ENCODE results near the gene SH3TC1.

SH3TC1 gene

GRCh38 chr4:8163436-8164193, 35.5 kb upstream of the SH3TC1 start:
- Histone ChIP-seq H3K9ac (ENCODE audit: low read length in 5 of 5) (no peak overlapping the region), H3K9me3 (ENCODE audit: control insufficient read depth in 5 of 5, low read length in 5 of 5) (peaks cover 0 to 8% (median 4%) of the 10 kb centered on the region in 5 donors), H3K4me3 (ENCODE audit: low read depth in 1 of 5, low read length in 5 of 5) (no peak overlapping the region), H3K27ac (ENCODE audit: low read depth, low read length) (no peak overlapping the region), H3K27me3 (ENCODE audit: control insufficient read depth in 5 of 5, insufficient read depth in 4 of 5, low read length in 5 of 5) (peaks cover 0 to 3% (median 2%) of the 10 kb centered on the region in 5 donors), H3K36me3 (ENCODE audit: control insufficient read depth in 5 of 5, insufficient read depth in 5 of 5, low read length in 5 of 5) (no peaks in the 10 kb centered on the region), H3K4me1 (ENCODE audit: control insufficient read depth in 5 of 5, insufficient read depth in 5 of 5, low read length in 5 of 5) (peaks cover 0 to 21% (median 14%) of the 10 kb centered on the region in 5 donors)

- Histone ChIP-seq H3K36me3 (ENCODE audit: control insufficient read depth in 5 of 5, insufficient read depth in 5 of 5, low read length in 5 of 5) (no peaks in the 10 kb centered on the region), H3K9me3 (ENCODE audit: control insufficient read depth in 5 of 5, low read length in 5 of 5) (peaks cover 0 to 12% (median 7%) of the 10 kb centered on the region in 5 donors), H3K27me3 (ENCODE audit: control insufficient read depth in 5 of 5, insufficient read depth in 4 of 5, low read length in 5 of 5) (peaks cover 0 to 3% (median 2%) of the 10 kb centered on the region in 5 donors), H3K4me1 (ENCODE audit: control insufficient read depth in 5 of 5, insufficient read depth in 5 of 5, low read length in 5 of 5) (peaks cover 0 to 18% (median 11%) of the 10 kb centered on the region in 5 donors), H3K9ac (ENCODE audit: low read length in 5 of 5) (no peak overlapping the region), H3K4me3 (ENCODE audit: low read depth in 1 of 5, low read length in 5 of 5) (no peak overlapping the region), H3K27ac (ENCODE audit: low read depth, low read length) (no peak overlapping the region)
Observed at GRCh38 chr4:8164194-8164565, 34.9 kb upstream of the SH3TC1 start.

GRCh38 chr4:8164687-8165086, 34.4 kb upstream of the SH3TC1 start:
- no peaks in the 10 kb centered on the region for H3K36me3 ChIP-seq (ENCODE audit: control insufficient read depth in 5 of 5, insufficient read depth in 5 of 5, low read length in 5 of 5)
- H3K9ac ChIP-seq (ENCODE audit: low read length in 5 of 5), result no peak overlapping the region
- H3K27me3 ChIP-seq (ENCODE audit: control insufficient read depth in 5 of 5, insufficient read depth in 4 of 5, low read length in 5 of 5), result peaks cover 0 to 3% (median 2%) of the 10 kb centered on the region in 5 donors
- peaks cover 0 to 13% (median 5%) of the 10 kb centered on the region in 5 donors for H3K4me1 ChIP-seq (ENCODE audit: control insufficient read depth in 5 of 5, insufficient read depth in 5 of 5, low read length in 5 of 5)
- peaks cover 0 to 12% (median 7%) of the 10 kb centered on the region in 5 donors for H3K9me3 ChIP-seq (ENCODE audit: control insufficient read depth in 5 of 5, low read length in 5 of 5)
- H3K27ac ChIP-seq (ENCODE audit: low read depth, low read length), result no peak overlapping the region
- H3K4me3 ChIP-seq (ENCODE audit: low read depth in 1 of 5, low read length in 5 of 5), result no peak overlapping the region

- no peak overlapping the region for H3K4me3 ChIP-seq (ENCODE audit: low read depth in 1 of 5, low read length in 5 of 5)
- no peak overlapping the region for H3K9ac ChIP-seq (ENCODE audit: low read length in 5 of 5)
- H3K27me3 ChIP-seq (ENCODE audit: control insufficient read depth in 5 of 5, insufficient read depth in 4 of 5, low read length in 5 of 5), result peaks cover 0 to 3% (median 2%) of the 10 kb centered on the region in 5 donors
- no peaks in the 10 kb centered on the region for H3K36me3 ChIP-seq (ENCODE audit: control insufficient read depth in 5 of 5, insufficient read depth in 5 of 5, low read length in 5 of 5)
- H3K4me1 ChIP-seq (ENCODE audit: control insufficient read depth in 5 of 5, insufficient read depth in 5 of 5, low read length in 5 of 5), result peaks cover 0 to 6% (median 0%) of the 10 kb centered on the region in 5 donors
- peaks cover 0 to 12% (median 7%) of the 10 kb centered on the region in 5 donors for H3K9me3 ChIP-seq (ENCODE audit: control insufficient read depth in 5 of 5, low read length in 5 of 5)
- no peak overlapping the region for H3K27ac ChIP-seq (ENCODE audit: low read depth, low read length)
Observed at GRCh38 chr4:8165374-8165896, 33.7 kb upstream of the SH3TC1 start.

GRCh38 chr4:8167291-8167690, 31.8 kb upstream of the SH3TC1 start:
- peak overlapping the region; percentile 27 for H3K27ac ChIP-seq (ENCODE audit: low read depth, low read length)
- H3K4me1 ChIP-seq (ENCODE audit: control insufficient read depth in 5 of 5, insufficient read depth in 5 of 5, low read length in 5 of 5), result peaks cover 0 to 15% (median 0%) of the 10 kb centered on the region in 5 donors
- no peak overlapping the region for H3K4me3 ChIP-seq (ENCODE audit: low read depth in 1 of 5, low read length in 5 of 5)
- no peak overlapping the region for H3K9ac ChIP-seq (ENCODE audit: low read length in 5 of 5)
- peaks cover 0 to 11% (median 6%) of the 10 kb centered on the region in 5 donors for H3K27me3 ChIP-seq (ENCODE audit: control insufficient read depth in 5 of 5, insufficient read depth in 4 of 5, low read length in 5 of 5)
- H3K36me3 ChIP-seq (ENCODE audit: control insufficient read depth in 5 of 5, insufficient read depth in 5 of 5, low read length in 5 of 5), result no peaks in the 10 kb centered on the region
- H3K9me3 ChIP-seq (ENCODE audit: control insufficient read depth in 5 of 5, low read length in 5 of 5), result peaks cover 0 to 12% (median 7%) of the 10 kb centered on the region in 5 donors

GRCh38 chr4:8167815-8168214, 31.3 kb upstream of the SH3TC1 start:
- H3K9me3 ChIP-seq (ENCODE audit: control insufficient read depth in 5 of 5, low read length in 5 of 5), result peaks cover 0 to 12% (median 7%) of the 10 kb centered on the region in 5 donors
- H3K27ac ChIP-seq (ENCODE audit: low read depth, low read length), result peak overlapping the region; percentile 27
- peaks cover 0 to 11% (median 6%) of the 10 kb centered on the region in 5 donors for H3K27me3 ChIP-seq (ENCODE audit: control insufficient read depth in 5 of 5, insufficient read depth in 4 of 5, low read length in 5 of 5)
- no peaks in the 10 kb centered on the region for H3K36me3 ChIP-seq (ENCODE audit: control insufficient read depth in 5 of 5, insufficient read depth in 5 of 5, low read length in 5 of 5)
- peaks cover 0 to 15% (median 0%) of the 10 kb centered on the region in 5 donors for H3K4me1 ChIP-seq (ENCODE audit: control insufficient read depth in 5 of 5, insufficient read depth in 5 of 5, low read length in 5 of 5)
- peak overlapping the region in 1 of 5 donors; percentile 22 for H3K9ac ChIP-seq (ENCODE audit: low read length in 5 of 5)
- H3K4me3 ChIP-seq (ENCODE audit: low read depth in 1 of 5, low read length in 5 of 5), result no peak overlapping the region

GRCh38 chr4:8168232-8168631, 30.9 kb upstream of the SH3TC1 start:
- no peak overlapping the region for H3K4me3 ChIP-seq (ENCODE audit: low read depth in 1 of 5, low read length in 5 of 5)
- no peak overlapping the region for H3K9ac ChIP-seq (ENCODE audit: low read length in 5 of 5)
- H3K4me1 ChIP-seq (ENCODE audit: control insufficient read depth in 5 of 5, insufficient read depth in 5 of 5, low read length in 5 of 5), result peaks cover 0 to 15% (median 0%) of the 10 kb centered on the region in 5 donors
- peaks cover 0 to 12% (median 7%) of the 10 kb centered on the region in 5 donors for H3K9me3 ChIP-seq (ENCODE audit: control insufficient read depth in 5 of 5, low read length in 5 of 5)
- no peak overlapping the region for H3K27ac ChIP-seq (ENCODE audit: low read depth, low read length)
- H3K36me3 ChIP-seq (ENCODE audit: control insufficient read depth in 5 of 5, insufficient read depth in 5 of 5, low read length in 5 of 5), result no peaks in the 10 kb centered on the region
- H3K27me3 ChIP-seq (ENCODE audit: control insufficient read depth in 5 of 5, insufficient read depth in 4 of 5, low read length in 5 of 5), result peaks cover 0 to 8% (median 5%) of the 10 kb centered on the region in 5 donors

- Histone ChIP-seq H3K9ac (ENCODE audit: low read length in 5 of 5) (no peak overlapping the region), H3K27me3 (ENCODE audit: control insufficient read depth in 5 of 5, insufficient read depth in 4 of 5, low read length in 5 of 5) (peaks cover 0 to 8% (median 5%) of the 10 kb centered on the region in 5 donors), H3K36me3 (ENCODE audit: control insufficient read depth in 5 of 5, insufficient read depth in 5 of 5, low read length in 5 of 5) (no peaks in the 10 kb centered on the region), H3K4me1 (ENCODE audit: control insufficient read depth in 5 of 5, insufficient read depth in 5 of 5, low read length in 5 of 5) (peaks cover 0 to 15% (median 0%) of the 10 kb centered on the region in 5 donors), H3K27ac (ENCODE audit: low read depth, low read length) (no peak overlapping the region), H3K9me3 (ENCODE audit: control insufficient read depth in 5 of 5, low read length in 5 of 5) (peaks cover 0 to 12% (median 7%) of the 10 kb centered on the region in 5 donors), H3K4me3 (ENCODE audit: low read depth in 1 of 5, low read length in 5 of 5) (no peak overlapping the region)
Observed at GRCh38 chr4:8168832-8169598, 30.1 kb upstream of the SH3TC1 start.

- Histone ChIP-seq H3K27ac (ENCODE audit: low read depth, low read length) (no peak overlapping the region), H3K9me3 (ENCODE audit: control insufficient read depth in 5 of 5, low read length in 5 of 5) (peaks cover 0 to 12% (median 7%) of the 10 kb centered on the region in 5 donors), H3K4me1 (ENCODE audit: control insufficient read depth in 5 of 5, insufficient read depth in 5 of 5, low read length in 5 of 5) (peaks cover 0 to 15% (median 0%) of the 10 kb centered on the region in 5 donors), H3K36me3 (ENCODE audit: control insufficient read depth in 5 of 5, insufficient read depth in 5 of 5, low read length in 5 of 5) (no peaks in the 10 kb centered on the region), H3K9ac (ENCODE audit: low read length in 5 of 5) (no peak overlapping the region), H3K4me3 (ENCODE audit: low read depth in 1 of 5, low read length in 5 of 5) (no peak overlapping the region), H3K27me3 (ENCODE audit: control insufficient read depth in 5 of 5, insufficient read depth in 4 of 5, low read length in 5 of 5) (peaks cover 0 to 8% (median 5%) of the 10 kb centered on the region in 5 donors)
Observed at GRCh38 chr4:8169763-8170162, 29.3 kb upstream of the SH3TC1 start.

All from subcutaneous abdominal adipose tissue (tissue), 5 donors.